Hippocampal formation (tissue), 2 donors: ENCODE measurements around the gene NUP93.

ENCODE experiments used
- DNase-seq, 2 donors: peaks; one replicate each; lab custom pipeline; 2025; lab: John Stamatoyannopoulos, UW

The NUP93 gene

DNA sequence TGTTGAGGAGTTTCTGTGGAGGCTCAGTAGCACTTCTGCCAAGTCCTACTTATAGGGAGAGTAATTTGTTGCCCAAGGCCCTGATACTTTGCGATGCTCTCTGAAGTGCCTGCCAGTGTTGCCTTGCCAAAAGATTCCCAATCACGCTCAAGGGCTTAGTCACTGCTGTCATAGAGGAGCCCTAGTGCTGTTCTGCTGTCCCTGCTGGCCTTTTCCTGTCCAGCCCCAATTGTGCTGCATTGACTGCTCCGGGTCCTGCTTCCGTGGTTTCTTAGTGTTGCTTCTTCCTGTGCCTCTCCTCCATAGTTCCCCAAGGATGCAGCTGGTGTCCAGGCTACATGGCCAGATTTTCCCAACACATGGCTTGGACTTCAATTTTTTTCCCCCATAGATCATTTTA is 13.9 kb downstream of the NUP93 start:
- DNase-seq, result no peak

DNA sequence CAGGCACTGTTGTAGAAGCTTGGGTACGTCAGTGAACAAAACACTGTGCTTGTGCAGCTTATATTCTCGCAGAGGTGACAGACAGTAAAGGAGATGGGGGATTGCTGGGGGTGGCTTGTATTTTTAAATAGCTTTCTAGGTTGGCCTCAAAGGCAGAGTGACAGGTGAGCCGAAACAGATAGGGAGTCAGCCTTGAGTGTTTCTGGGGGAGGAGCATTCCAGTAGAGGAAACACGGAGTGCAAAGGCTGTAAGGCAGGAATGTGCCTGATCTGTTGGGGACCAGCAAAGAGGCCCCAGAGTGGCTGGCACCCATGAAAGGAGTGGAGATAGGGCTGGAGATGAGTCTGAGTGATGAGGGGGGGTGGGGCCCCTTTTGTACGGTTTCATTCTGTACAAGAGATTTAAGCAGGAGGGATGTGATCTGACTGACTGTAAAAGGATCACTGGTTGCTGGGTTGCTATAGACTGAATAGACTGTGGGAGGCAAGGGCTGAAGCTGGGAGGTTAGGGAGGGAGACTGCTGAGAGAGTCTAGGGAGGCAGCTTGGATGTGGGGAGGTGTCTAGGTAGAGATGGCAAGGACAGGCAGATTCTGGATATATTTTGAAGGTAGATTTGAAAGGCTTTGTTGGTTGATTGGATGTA is 15.2 kb downstream of the NUP93 start:
- no peak for DNase-seq

DNA sequence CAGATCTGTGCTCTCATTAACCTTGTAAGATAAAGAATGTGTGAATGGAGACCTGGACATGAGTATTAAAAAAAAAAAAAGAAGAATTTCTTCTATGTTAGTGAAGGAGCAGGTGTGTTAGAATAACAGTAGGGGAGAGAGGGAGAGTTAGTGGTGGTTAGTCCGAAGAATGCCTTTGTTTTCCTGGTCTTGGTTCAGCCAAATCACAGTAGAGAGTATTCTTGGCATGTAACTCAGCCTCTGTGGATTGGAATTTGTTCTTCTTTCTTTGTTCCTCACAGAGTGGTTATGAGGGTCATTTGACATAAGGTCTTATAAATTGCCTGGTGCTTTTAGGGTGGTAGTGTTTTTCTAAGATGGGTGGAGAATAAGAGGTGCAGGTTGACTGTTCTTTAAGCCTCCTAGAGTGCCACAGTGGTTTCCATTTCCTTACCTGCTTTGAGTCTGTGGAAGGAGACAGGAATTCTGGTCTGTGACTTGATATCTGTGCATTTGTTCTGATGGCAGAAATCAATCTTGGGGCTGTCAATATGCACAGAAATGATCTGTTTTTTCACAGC is 17.6 kb downstream of the NUP93 start:
- no peak for DNase-seq

DNA sequence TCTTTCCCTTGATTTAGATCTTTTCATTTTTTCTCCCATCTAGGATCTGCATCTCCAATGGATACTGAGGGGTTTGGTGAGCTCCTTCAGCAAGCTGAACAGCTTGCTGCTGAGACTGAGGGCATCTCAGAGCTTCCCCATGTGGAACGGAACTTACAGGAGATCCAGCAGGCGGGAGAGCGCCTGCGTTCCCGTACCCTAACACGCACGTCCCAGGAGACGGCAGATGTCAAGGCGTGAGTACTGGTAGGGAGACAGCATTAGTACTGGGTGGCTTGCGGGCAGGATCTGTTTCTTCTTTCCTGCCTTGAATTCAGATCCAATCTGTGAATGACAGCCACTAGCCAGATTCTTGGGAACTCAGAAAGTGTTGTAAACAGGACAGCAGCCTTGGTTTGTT is 18.3 kb downstream of the NUP93 start:
- no peak for DNase-seq

DNA sequence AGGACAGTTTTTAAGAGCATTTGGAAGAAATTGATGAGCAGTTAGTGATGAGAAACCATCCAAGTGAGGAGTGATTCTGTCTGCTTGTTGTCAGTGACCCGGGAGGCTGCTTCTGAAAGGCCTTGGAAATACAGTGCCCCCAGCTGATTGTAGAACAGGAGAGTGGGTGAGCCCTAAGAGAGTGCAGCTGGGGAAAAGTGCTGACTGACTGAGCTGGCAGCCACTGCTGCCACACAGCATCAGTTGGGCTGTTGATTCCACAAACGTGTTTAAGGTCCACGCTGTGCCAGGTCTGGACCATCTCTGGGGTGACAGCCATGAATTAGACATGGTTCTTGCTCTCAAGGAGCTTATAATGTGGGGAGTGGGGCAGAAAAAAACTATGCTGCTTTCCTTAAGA is 18.9 kb downstream of the NUP93 start:
- DNase-seq, result no peak

DNA sequence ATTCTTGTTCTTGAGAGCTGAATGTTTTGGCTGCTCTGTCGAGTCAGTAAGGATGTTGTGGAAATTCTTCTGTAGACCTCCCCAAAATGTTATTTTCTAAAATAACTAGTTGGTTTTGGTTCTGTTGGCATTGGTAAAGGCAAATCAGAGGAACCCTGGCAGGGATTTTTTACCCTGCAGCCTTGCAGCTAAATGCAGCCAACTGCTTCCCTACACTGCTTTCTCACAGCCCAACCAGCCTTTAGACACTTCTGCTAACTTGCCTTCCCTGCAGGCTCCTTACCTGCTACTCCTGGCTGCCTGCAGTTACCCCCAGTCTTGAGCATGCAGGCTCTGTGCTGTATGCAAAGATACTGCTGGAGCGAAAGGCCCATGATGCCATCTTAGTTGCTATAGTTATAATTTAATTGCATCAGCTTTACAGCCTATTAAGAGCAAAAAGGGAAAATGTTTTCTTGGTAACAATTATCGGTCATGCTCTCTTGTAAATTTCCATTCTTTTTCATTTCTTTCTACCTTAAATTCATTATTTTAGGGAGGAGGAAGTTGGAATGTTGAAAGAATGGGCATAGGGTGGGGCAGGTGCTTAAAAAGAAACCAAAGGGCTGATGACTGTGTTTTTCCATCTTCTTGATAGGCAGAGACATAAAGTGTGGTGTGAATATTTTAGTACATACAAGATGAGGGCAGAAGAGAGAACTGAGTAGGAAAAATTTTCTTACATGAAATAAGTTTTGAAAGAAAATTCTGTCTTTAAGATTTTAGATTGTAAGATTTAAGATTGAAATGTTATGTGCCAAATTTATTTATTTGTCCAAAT is 20.0 kb downstream of the NUP93 start:
- no peak for DNase-seq

DNA sequence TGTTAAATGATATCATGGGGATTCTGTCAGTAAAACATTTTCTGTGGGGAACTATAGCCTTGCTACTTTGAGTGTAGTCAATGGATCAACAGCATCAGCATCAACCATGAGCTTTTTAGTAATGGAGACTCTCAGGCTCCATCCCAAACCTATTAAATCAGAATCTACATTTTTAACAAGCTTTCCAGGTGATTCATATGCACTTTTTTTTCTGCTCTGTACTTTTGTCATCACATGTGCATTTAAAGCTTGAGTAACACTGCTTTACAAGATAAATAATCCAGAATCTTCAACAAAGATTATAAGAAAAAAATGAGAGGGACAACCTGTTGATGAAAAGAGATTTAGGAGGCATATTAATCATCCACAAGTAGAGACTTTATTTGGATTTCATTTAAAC is 23.5 kb downstream of the NUP93 start:
- no peak for DNase-seq

DNA sequence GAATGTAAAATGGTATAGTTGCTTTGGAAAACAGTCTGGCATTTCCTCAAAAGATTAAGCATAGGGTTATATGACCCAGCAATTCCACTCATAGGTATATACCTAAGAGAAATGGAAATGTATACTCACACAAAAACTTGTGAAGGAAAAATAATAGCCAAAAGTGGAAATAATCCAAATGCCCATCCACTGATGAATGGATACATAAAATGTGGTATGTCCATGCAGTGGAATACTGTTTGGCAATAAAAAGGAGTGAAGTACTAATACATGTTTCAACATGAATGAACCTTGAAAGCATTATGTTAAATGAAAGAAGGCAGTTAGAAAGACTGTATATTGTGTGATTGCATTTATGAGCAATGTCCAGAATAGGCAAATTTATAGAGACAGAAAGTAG is 25.1 kb downstream of the NUP93 start:
- DNase-seq, result no peak

DNA sequence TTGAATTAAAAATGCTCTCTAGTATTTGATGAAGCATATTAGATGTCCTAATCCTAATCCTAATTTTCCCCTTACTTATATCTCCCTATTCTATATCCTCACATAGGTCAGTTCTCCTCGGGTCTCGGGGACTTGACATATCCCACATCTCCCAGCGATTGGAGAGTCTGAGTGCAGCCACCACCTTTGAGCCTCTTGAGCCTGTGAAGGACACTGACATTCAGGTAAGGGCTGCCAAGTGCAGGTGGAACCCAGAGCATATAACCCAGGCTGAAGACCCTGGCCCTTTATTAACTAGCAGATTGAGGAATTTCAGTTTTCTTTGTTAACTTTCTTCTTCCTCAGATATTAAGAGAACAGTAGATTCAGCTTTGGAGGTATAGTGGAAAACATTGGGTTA is 28.5 kb downstream of the NUP93 start:
- no peak for DNase-seq

DNA sequence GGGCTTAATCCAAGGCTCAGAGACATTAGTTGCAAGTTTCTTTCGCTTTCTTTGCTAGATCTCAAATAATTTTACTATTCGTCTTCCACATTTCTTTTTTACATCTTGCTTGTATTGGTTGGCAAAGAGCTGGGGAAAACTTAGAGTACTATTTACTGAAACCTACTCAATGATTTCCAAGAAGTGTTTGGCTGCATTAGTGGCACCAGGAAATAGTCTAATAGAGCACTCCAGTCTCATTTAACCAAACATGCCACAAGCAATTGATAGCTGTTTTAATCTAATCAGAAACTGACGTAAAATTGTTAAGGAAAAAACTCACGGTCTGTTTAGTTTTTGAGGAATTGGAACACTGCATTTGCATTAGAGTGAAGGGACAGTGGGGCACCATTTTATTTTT is 29.0 kb downstream of the NUP93 start:
- no peak for DNase-seq

DNA sequence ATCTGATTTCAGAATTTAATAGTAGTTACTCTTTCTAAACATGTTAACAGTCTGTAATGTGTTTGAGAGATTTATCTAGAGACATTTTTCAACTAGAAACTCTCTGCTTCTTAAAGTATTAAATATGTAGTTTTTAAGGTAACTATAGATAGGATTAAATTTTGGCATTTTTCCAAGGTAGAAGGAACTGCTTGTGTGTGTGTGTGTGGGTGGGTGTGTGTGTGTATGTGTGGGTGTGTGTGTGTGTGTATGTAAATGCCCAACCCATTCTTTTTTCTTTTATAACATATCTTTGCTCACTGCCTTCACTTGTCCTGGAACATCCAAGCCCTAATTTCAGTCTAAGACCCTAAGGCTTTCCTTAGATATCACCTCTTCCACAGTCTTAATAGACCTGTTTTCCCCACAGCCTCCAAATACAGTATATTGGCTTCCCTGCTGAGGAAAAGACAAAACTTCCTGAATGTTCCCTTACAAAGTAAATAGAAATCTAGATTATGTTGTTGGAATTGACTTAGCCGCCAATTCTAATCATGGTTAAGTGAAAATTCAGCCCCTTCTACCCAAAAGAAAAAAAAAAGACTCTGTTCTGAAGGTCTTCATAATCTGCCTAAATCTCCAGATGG is 33.5 kb downstream of the NUP93 start:
- DNase-seq, result no peak

DNA sequence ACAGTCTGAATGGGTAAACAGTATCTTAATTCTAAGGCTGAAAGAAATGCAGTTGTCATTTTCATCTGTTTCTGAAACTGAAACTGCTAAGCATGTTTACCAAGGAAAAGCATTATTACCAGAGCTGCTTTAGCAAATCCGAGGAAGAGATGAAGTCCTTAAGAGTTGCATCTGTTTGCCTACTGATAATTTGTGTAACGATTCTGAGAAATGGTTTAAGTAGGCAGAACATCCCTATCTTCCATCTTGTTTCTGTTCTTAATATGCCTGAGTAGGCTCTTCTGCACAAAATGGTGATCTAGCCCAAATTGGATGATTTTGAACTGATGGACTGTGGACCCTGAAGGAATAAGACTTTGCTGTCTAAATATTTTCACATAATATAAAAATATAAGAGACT is 34.9 kb downstream of the NUP93 start:
- no peak for DNase-seq

DNA sequence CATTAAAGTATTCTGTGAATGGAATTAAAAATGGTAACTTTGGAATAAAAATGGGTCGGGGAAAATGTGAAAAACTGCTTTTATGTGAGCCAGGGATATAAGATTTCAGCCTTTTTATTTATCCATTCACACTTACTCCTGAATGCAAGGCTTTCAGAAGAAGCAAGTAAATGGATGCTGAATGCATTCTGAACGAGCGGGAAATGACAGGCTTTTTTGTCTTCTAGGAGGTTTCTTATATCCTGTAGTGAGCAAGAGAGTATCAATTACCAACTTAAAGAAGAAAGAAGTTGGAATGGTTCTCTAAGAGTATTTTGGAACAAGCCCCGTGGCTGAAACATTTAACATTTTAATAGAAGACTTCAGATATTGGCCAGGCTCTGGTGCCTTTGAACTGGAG is 36.0 kb downstream of the NUP93 start:
- no peak for DNase-seq

DNA sequence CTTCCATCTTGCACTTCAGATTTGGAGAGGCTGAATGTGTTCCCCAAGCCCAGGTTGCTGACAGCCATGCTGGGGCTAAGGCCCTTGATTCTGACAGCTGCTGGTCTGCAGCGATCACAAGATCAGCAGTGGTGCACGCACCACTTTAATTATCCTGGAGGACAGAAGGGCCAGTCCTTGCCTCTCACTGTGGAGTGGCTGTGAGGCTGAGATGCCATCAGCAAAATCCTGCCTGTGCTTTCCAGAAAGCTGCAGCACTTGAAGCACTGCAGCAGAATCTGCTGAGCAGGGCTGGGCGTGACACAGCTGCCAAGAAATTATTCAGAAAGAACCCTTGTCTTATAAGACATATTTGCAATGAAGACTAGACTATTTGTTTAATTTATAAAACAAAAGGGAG is 37.1 kb downstream of the NUP93 start:
- DNase-seq, result no peak

DNA sequence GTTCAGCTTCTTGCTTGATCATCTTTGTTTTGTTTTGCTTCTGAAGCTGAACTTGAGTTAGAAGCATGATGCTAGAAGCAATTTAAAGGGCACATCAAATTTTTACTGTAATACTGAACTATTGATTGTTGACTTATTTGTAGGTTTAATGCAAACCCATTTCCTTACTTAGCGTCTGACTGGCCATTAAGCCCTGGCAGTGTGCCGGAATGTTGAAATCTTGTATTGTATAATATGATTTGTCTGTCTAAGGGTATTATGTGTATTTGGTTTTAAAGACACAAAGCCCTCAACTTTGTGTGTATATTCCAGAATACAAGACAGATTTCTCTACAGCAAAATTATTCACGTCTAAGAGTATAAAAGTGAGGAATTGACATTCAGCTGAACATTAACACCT is 39.7 kb downstream of the NUP93 start:
- DNase-seq, result no peak

DNA sequence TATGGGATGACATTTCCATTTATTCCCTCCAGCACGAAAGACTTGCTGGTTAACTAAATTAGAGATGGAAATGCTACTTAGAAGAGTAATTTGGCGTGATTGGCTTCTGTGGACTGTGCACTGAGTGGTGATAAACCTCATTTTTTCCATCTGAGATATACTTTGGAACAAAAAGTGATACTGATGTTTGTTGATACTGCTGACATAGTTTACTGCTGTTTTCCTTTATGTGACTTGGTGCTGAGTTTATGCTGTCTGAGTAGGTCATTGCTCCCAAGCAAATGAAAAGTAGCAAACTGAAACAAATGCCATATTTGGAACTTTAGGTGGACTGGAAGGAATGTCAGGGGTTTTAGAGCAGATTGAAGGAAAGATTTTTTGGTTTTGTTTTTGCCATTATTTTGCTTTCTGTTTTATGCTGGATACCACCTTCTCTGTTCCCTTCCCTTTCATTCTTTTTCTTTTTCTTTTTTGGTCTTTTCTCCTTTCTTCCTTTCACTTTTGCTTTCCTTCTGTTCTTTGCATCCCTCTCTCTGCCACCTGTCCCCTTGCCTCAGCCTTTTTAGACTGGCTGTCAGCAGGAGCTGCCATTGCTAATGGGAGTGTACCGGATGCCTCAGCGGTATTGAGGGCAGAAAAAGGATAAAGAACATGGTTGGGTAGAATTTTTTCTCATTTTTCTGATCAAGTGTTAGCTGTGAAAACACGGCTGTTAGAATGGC is 41.8 kb downstream of the NUP93 start:
- no peak for DNase-seq

DNA sequence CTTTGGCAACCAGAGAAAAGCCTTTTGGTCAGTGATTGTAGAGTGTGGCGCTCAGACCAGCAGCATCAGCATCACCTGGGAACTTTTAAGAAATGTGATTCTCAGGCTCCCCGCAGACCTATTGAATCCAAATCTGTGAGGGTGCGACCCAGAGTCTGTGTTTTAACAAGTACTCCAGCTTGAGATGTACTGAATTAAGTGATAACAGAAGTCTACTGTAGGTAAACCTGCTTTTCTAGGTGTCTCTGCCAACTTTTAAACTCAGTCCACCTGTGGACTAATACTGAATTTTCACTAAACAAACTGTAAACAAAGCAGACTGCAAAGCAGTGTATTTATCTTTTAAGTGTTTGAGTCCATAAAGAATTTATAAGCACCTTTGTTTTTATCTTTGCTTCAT is 43.6 kb downstream of the NUP93 start:
- DNase-seq, result no peak

DNA sequence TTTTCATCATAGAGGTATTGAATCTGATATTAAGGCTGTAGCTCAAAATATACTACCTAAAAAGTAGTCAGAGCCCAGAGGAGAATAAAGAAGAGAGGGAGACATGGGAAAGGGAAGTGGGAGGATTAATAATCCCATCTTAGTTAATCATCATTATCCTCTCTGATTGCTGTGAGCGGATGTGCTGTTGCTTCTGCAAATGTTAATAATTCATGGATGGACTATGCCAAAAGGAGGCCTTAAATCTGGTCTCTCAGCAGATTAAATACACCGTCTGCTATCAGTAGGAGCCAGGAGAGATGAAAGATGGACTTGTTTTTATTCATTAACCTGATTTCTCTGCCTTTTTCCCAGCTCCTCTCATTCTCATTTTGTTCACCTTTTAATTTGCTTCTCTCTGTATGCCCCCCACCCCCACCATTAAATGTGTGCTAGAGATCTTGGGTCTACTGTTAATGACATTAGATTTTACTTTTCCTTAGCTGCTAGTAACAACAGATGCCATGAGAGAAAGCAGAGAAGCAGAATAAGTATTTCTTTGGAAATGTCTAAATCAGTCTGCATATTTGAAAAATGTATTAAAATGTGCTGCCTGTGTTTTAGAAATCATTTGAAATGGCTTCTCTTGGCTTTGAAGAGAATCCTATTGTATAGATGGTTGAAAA is 44.2 kb downstream of the NUP93 start:
- no peak for DNase-seq

DNA sequence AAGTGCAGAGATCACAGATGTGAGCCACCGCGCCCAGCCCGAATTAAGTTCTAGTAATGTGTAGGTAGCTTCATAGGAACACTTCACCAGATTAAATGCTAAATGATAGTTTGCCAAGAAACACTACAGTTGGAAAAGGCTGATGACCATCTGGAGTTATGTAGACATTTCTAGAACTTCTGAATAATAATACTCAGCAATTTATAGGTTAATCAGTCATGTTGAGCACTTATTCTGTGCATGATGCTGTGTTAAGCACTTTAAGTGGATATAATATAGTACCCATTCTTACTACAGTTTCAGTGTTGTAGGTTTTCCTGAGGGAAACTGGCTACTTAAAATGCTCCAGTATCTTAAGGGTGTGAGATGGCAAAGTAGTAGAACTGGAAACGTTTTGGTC is 45.2 kb downstream of the NUP93 start:
- no peak for DNase-seq

DNA sequence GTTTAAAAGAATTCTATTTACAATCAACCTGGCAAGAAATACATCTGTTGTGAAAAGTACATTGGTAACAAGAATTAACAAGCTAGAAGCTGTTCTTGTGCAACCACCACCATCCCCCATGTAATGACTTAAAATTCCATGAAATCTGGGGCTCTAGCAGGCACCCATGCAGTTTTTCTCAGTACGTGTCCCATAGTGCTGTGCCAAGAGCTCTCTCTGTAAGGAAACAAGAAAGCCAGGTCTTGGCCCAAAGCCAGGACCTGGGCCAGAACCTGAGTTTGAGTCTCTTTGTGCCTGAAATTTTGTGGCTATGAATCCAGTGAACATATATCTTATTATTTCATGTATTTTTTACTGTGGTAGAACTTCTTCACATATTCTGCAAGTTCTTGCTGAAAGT is 46.6 kb downstream of the NUP93 start:
- DNase-seq, result no peak

DNA sequence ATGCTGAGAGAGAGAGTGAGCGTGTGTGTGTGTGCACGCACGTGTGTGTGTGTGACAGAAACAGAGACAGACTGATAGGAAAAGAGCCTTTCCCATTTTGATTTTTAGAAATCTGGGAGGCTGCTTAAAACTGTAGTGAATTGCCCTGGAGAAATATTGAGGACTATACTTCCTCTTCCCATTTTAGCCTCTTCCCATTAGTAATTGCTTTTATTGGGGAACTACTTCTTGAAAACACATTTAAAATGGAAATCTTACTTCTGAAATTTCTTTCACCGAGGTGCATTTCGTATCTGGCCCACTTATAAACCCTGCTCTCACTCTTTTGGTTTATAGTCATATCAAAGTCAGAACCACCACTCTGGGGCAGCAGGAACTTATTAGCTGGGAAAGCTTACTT is 47.1 kb downstream of the NUP93 start:
- no peak for DNase-seq

DNA sequence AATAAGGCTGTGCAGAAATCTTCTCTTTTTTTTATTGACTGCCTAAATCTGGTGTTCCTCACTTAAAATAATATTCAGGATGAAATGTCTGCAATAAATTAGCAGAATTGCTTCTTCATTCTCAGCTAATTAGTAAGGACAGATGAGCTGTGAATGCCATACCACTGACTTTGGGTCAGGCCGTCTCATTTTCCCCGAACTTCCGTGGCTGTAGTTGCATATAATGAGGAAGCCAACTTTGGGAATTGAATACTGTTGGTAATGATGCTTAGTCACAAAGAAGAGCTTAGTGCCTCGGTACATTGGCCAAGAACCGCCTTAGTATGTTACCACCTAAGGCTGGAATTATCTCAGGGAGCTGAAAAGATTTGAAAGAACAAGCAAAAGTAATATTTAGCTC is 47.6 kb downstream of the NUP93 start:
- no peak for DNase-seq
